BLaER1 treated with 17β-estradiol and CSF1 and Interleukin-3, amounts not matched to agents 10 nM and 100 nM (cell line): ENCODE results near the gene TBL1X.

ENCODE experiments used
- H3K27ac ChIP-seq, 11 experiments: shearing (Covaris generic); formaldehyde crosslinking; 2 replicates each; pipeline ENCODE4 v1.8.1; 2022
- H3K27me3 ChIP-seq, 11 experiments: shearing (Covaris generic); formaldehyde crosslinking; 2 replicates each; pipeline ENCODE4 v1.8.1; 2022
- H3K36me3 ChIP-seq, 11 experiments: shearing (Covaris generic); formaldehyde crosslinking; 2 replicates each; pipeline ENCODE4 v1.8.1; 2022
- H3K4me1 ChIP-seq, 10 experiments: shearing (Covaris generic); formaldehyde crosslinking; 2 replicates each; pipeline ENCODE4 v1.8.1; 2022
- H3K4me2 ChIP-seq, 11 experiments: shearing (Covaris generic); formaldehyde crosslinking; 2 replicates each; pipeline ENCODE4 v1.8.1; 2022
- H3K4me3 ChIP-seq, 10 experiments: shearing (Covaris generic); formaldehyde crosslinking; 2 replicates each; pipeline ENCODE4 v1.8.1; 2022
- H3K9ac ChIP-seq, 11 experiments: shearing (Covaris generic); formaldehyde crosslinking; 2 replicates each; pipeline ENCODE4 v1.8.1; 2022
- H3K9me3 ChIP-seq, 11 experiments: shearing (Covaris generic); formaldehyde crosslinking; replicated peaks in 1 of 11; 2 replicates each; pipeline ENCODE4 v1.8.1; 2022
- H4K20me1 ChIP-seq, 11 experiments: shearing (Covaris generic); formaldehyde crosslinking; 2 replicates each; pipeline ENCODE4 v1.8.1; 2022
- Cebpa-rat ChIP-seq, 11 experiments: shearing (Covaris generic); IDR thresholded peaks; 2 replicates each; pipeline ENCODE4 v1.8.1; 2022

The TBL1X gene

DNA sequence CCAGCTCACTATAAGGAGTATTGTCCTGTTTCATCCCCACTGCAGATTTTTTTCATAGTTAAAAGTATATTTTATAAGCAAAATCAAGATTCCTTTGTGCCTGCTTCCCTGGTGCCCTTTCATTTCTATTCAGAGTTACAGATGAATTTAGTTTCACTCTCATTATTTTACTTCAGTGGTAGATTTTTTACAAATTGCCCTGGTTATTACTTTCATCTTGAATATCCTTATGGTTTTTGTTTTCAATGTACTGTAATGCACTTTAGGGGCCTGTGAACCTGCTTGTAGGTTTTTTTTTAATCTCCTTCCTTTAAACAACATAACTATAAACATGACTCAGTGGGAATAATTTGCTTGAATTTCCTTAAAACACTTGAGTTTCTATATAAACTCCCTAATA is 174.0 kb downstream of the TBL1X start:
- H3K9ac ChIP-seq: no peak overlapping the region
- H3K36me3 ChIP-seq: peaks cover 0 to 21% (median 5%) of the 10 kb centered on the region in 11 experiments; a peak in 8 of 22 replicates
- peaks cover 18 to 92% (median 54%) of the 10 kb centered on the region in 11 experiments; a peak in 17 of 22 replicates for H4K20me1 ChIP-seq
- TF ChIP-seq Cebpa-rat (IDR thresholded peaks at IDR 0.05): no peak
- H3K4me3 ChIP-seq: no peak overlapping the region
- H3K27me3 ChIP-seq: no peaks in the 10 kb centered on the region
- H3K27ac ChIP-seq: no peak overlapping the region
- peaks cover 3 to 19% (median 12%) of the 10 kb centered on the region in 10 experiments; a peak in 19 of 20 replicates for H3K4me1 ChIP-seq
- H3K4me2 ChIP-seq: no peak overlapping the region
- H3K9me3 ChIP-seq: peaks cover 0 to 4% (median 0%) of the 10 kb centered on the region in 11 experiments; a peak in 1 of 22 replicates

GRCh38 chrX:9642270-9642995 is 177.6 kb downstream of the TBL1X start:
- H4K20me1 ChIP-seq: peaks cover 24 to 94% (median 52%) of the 10 kb centered on the region in 11 experiments; a peak in 17 of 22 replicates
- H3K9me3 ChIP-seq: peaks cover 0 to 2% (median 0%) of the 10 kb centered on the region in 11 experiments; a peak in 1 of 22 replicates
- peaks cover 0 to 10% (median 0%) of the 10 kb centered on the region in 11 experiments; a peak in 3 of 22 replicates for H3K36me3 ChIP-seq
- no peak overlapping the region for H3K27ac ChIP-seq
- peak overlapping the region in 4 of 11 experiments; percentile 2 to 23 (median 8); a peak in 1 of 22 replicates for H3K4me2 ChIP-seq
- no peak overlapping the region for H3K9ac ChIP-seq
- no peaks in the 10 kb centered on the region for H3K27me3 ChIP-seq
- TF ChIP-seq Cebpa-rat (IDR thresholded peaks at IDR 0.05): no peak
- peaks cover 11 to 53% (median 40%) of the 10 kb centered on the region in 10 experiments; a peak in 19 of 20 replicates for H3K4me1 ChIP-seq
- H3K4me3 ChIP-seq: no peak overlapping the region

GRCh38 chrX:9643807-9644206 is 178.9 kb downstream of the TBL1X start:
- H3K36me3 ChIP-seq: peaks cover 0 to 14% (median 0%) of the 10 kb centered on the region in 11 experiments; a peak in 3 of 22 replicates
- no peaks in the 10 kb centered on the region for H3K9me3 ChIP-seq
- peaks cover 22 to 95% (median 58%) of the 10 kb centered on the region in 11 experiments; a peak in 17 of 22 replicates for H4K20me1 ChIP-seq
- no peak overlapping the region for H3K4me3 ChIP-seq
- H3K27me3 ChIP-seq: no peaks in the 10 kb centered on the region
- H3K4me1 ChIP-seq: peaks cover 11 to 57% (median 43%) of the 10 kb centered on the region in 10 experiments; a peak in 19 of 20 replicates
- H3K27ac ChIP-seq: no peak overlapping the region
- no peak overlapping the region for H3K9ac ChIP-seq
- peak overlapping the region; percentile 2 to 66 (median 52); a peak in 17 of 22 replicates for H3K4me2 ChIP-seq
- no peak for TF ChIP-seq Cebpa-rat (IDR thresholded peaks at IDR 0.05)

- H3K36me3 ChIP-seq: peaks cover 0 to 14% (median 0%) of the 10 kb centered on the region in 11 experiments; a peak in 3 of 22 replicates
- H3K9me3 ChIP-seq: no peaks in the 10 kb centered on the region
- no peak overlapping the region for H3K4me3 ChIP-seq
- H3K9ac ChIP-seq: no peak overlapping the region
- H3K4me2 ChIP-seq: peak overlapping the region; percentile 2 to 66 (median 52); a peak in 19 of 22 replicates
- no peak for TF ChIP-seq Cebpa-rat (IDR thresholded peaks at IDR 0.05)
- H3K4me1 ChIP-seq: peaks cover 11 to 57% (median 43%) of the 10 kb centered on the region in 10 experiments; a peak in 19 of 20 replicates
- no peaks in the 10 kb centered on the region for H3K27me3 ChIP-seq
- H3K27ac ChIP-seq: peak overlapping the region in 2 of 11 experiments; percentile 6 to 20; a peak in 2 of 22 replicates
- H4K20me1 ChIP-seq: peaks cover 22 to 95% (median 59%) of the 10 kb centered on the region in 11 experiments; a peak in 17 of 22 replicates
Observed at GRCh38 chrX:9644335-9644734, 179.5 kb downstream of the TBL1X start.

DNA sequence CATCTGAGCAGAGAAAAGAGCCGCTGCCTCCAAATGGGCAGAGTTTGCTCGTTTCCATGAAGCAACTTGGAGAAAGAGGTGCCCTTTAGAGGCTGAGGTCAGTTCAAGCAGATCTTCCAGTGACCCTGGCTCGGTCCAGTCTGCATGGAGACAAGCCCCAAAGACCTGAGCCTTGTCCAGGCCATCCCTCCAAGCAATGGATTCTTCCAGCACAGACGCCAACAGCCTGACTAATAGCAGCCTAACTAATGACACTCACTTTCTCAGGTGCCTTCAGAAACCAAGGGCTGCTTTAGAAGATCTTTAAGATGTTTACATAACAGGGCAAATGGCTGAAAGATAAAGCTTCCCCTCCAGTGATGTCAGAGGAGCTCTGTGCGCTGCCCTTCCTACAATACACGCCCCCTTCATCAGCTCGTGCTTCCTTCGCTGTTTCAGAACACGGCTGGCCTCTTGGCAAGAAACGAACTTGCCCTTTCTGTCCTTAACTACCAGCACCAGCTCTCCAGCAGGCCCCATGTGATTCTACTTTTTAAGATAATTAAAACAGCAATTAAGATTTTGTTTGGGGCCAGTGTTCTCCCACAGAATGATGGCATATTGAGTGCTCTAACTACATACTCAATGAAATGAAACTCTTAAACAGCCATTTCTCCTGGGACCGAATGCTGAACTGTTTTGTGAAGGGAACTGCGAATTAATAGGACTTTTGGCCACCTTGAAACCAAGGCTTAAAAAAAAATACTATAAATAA is 181.8 kb downstream of the TBL1X start:
- Histone ChIP-seq H4K20me1 (peaks cover 27 to 100% (median 78%) of the 10 kb centered on the region in 11 experiments; a peak in 19 of 22 replicates), H3K4me3 (no peak overlapping the region), H3K27ac (no peak overlapping the region), H3K36me3 (peaks cover 0 to 15% (median 0%) of the 10 kb centered on the region in 11 experiments; a peak in 1 of 22 replicates), H3K4me2 (peak overlapping the region in 8 of 11 experiments; percentile 6 to 71 (median 47); a peak in 13 of 22 replicates), H3K27me3 (no peaks in the 10 kb centered on the region), H3K9me3 (no peaks in the 10 kb centered on the region), H3K9ac (no peak overlapping the region), H3K4me1 (peaks cover 11 to 57% (median 43%) of the 10 kb centered on the region in 10 experiments; a peak in 19 of 20 replicates)
- no peak for TF ChIP-seq Cebpa-rat (IDR thresholded peaks at IDR 0.05)

- Histone ChIP-seq H3K4me1 (peaks cover 11 to 55% (median 43%) of the 10 kb centered on the region in 10 experiments; a peak in 19 of 20 replicates), H3K4me3 (no peak overlapping the region), H3K27me3 (no peaks in the 10 kb centered on the region), H3K9me3 (no peaks in the 10 kb centered on the region), H3K9ac (no peak overlapping the region), H3K4me2 (peak overlapping the region in 7 of 11 experiments; percentile 8 to 71 (median 51); a peak in 12 of 22 replicates), H4K20me1 (peaks cover 30 to 100% (median 82%) of the 10 kb centered on the region in 11 experiments; a peak in 19 of 22 replicates), H3K27ac (no peak overlapping the region), H3K36me3 (peaks cover 0 to 18% (median 0%) of the 10 kb centered on the region in 11 experiments; a peak in 2 of 22 replicates)
- no peak for TF ChIP-seq Cebpa-rat (IDR thresholded peaks at IDR 0.05)
Observed at GRCh38 chrX:9647431-9647830, 182.6 kb downstream of the TBL1X start.

GRCh38 chrX:9650091-9650490 is 185.2 kb downstream of the TBL1X start:
- Histone ChIP-seq H3K4me2 (no peak overlapping the region), H3K4me3 (no peak overlapping the region), H3K9me3 (no peaks in the 10 kb centered on the region), H4K20me1 (peaks cover 30 to 92% (median 72%) of the 10 kb centered on the region in 11 experiments; a peak in 19 of 22 replicates), H3K4me1 (peaks cover 0 to 43% (median 33%) of the 10 kb centered on the region in 10 experiments; a peak in 15 of 20 replicates), H3K36me3 (peaks cover 3 to 30% (median 13%) of the 10 kb centered on the region in 11 experiments; a peak in 16 of 22 replicates), H3K9ac (no peak overlapping the region), H3K27me3 (no peaks in the 10 kb centered on the region), H3K27ac (no peak overlapping the region)
- no peak for TF ChIP-seq Cebpa-rat (IDR thresholded peaks at IDR 0.05)

- Histone ChIP-seq H3K4me2 (no peak overlapping the region), H3K9ac (no peak overlapping the region), H3K4me1 (peaks cover 0 to 33% (median 18%) of the 10 kb centered on the region in 10 experiments; a peak in 14 of 20 replicates), H3K9me3 (no peaks in the 10 kb centered on the region), H3K27ac (no peak overlapping the region), H4K20me1 (peaks cover 22 to 75% (median 58%) of the 10 kb centered on the region in 11 experiments; a peak in 17 of 22 replicates), H3K36me3 (peaks cover 20 to 46% (median 28%) of the 10 kb centered on the region in 11 experiments), H3K27me3 (no peaks in the 10 kb centered on the region), H3K4me3 (no peak overlapping the region)
- TF ChIP-seq Cebpa-rat (IDR thresholded peaks at IDR 0.05): no peak
Observed at GRCh38 chrX:9651737-9652136, 186.9 kb downstream of the TBL1X start.
